Measurements from ENCODE around the gene EHD2. TPM values are rescaled to one million over a fixed set of nuclear protein-coding genes. Genes with fewer than 3 reads are reported as not detected.

EHD2 gene
- total RNA-seq, 1 experiment from 2014 or later = 60.5 TPM

GRCh38 chr19:47686679-47687450 lies 26.4 kb upstream of the EHD2 start (continued):
- TF ChIP-seq SP1 (IDR thresholded peaks at IDR 0.05; ENCODE audit: low read depth) (no peak), YY1 (IDR thresholded peaks at IDR 0.05; ENCODE audit: extremely low read depth, insufficient replicate concordance, low read depth, low read length) (no peak), MAX (IDR thresholded peaks at IDR 0.05) (no peak), EZH2phosphoT487 (IDR thresholded peaks at IDR 0.05; ENCODE audit: borderline replicate concordance) (no peak), POLR2AphosphoS5 (IDR thresholded peaks at IDR 0.05; ENCODE audit: low read depth, low read length) (no peak), TCF7L2 (IDR thresholded peaks at IDR 0.05; ENCODE audit: borderline replicate concordance, extremely low read depth, insufficient read depth, insufficient read length) (no peak), POLR2A (IDR thresholded peaks at IDR 0.05; ENCODE audit: borderline replicate concordance, extremely low read depth, insufficient read depth, insufficient read length) (no peak), CBX3 (IDR thresholded peaks at IDR 0.05; ENCODE audit: low read depth) (no peak), RAD21 (IDR thresholded peaks at IDR 0.05; ENCODE audit: low read depth) (no peak), ELF1 (IDR thresholded peaks at IDR 0.05; ENCODE audit: borderline replicate concordance, low read depth) (no peak)

GRCh38 chr19:47687906-47688305 lies 25.3 kb upstream of the EHD2 start:
- no peaks in the 10 kb centered on the region for H4K20me1 ChIP-seq (ENCODE audit: insufficient read depth)
- no peaks in the 10 kb centered on the region for H3K9me2 ChIP-seq (ENCODE audit: insufficient read depth)
- no peak overlapping the region for H3K4me3 ChIP-seq (replicated peaks in 1 of 2; ENCODE audit: low read depth in 1 of 2, low read length in 2 of 2)
- no peak overlapping the region for H3K9ac ChIP-seq (ENCODE audit: low read length)
- TF ChIP-seq EGR1 (IDR thresholded peaks at IDR 0.05; ENCODE audit: low read depth) (no peak), POLR2A (IDR thresholded peaks at IDR 0.05; ENCODE audit: borderline replicate concordance, extremely low read depth, insufficient read depth, insufficient read length) (no peak), SRF (IDR thresholded peaks at IDR 0.05; ENCODE audit: low read depth) (no peak), ELF1 (IDR thresholded peaks at IDR 0.05; ENCODE audit: borderline replicate concordance, low read depth) (no peak), RAD21 (IDR thresholded peaks at IDR 0.05; ENCODE audit: low read depth) (no peak), EZH2 (IDR thresholded peaks at IDR 0.05) (no peak)
- RAD21 ChIA-PET (ENCODE audit: low non-redundant PET in 1 of 2, low total read pairs in 2 of 2, uncharacterized antibody in 2 of 2, unreplicated experiment in 2 of 2) = no interaction called here
- POLR2A ChIA-PET = no interaction called here
- DNase-seq (ENCODE audit: low read depth, low spot score) (no peak), ATAC-seq (no peak)
- H3K36me3 ChIP-seq (ENCODE audit: control insufficient read depth in 1 of 2, insufficient read depth in 2 of 2, low read length in 2 of 2) = no peaks in the 10 kb centered on the region
- H3K79me2 ChIP-seq (ENCODE audit: insufficient read depth, low read length) = no peaks in the 10 kb centered on the region
- no peak overlapping the region for H2AFZ ChIP-seq (ENCODE audit: low read depth, low read length, poor library complexity, severe bottlenecking)
- no peak overlapping the region for H3K4me2 ChIP-seq (ENCODE audit: low read length)
- no TSS peak for BruUV-seq (replicated peaks)
- CTCF ChIA-PET = no interaction called here
- no peaks in the 10 kb centered on the region for H3K4me1 ChIP-seq (ENCODE audit: control insufficient read depth in 1 of 2, insufficient read depth in 2 of 2, low read length in 2 of 2)
- no peaks in the 10 kb centered on the region for H3K9me3 ChIP-seq (ENCODE audit: control insufficient read depth in 1 of 2, insufficient read depth in 1 of 2, low read depth in 1 of 2, low read length in 2 of 2)
- no peaks in the 10 kb centered on the region for H3K27me3 ChIP-seq (ENCODE audit: insufficient read depth, low read length)
- intact Hi-C loops (cut with micrococcal nuclease) = no loop called here
- no peak overlapping the region for H3K27ac ChIP-seq (ENCODE audit: low read depth, low read length)

Data from HCT116 (cell line).